Epithelial cell of esophagus (primary cell): ENCODE measurements around the gene HMGXB3.
"Not testable (repeated sequence)": the region's sequence is repeated elsewhere in the genome, so short reads cannot be mapped to it uniquely, and the experiment has no call there.

ENCODE experiments used
- DNase-seq: peaks from one replicate; pipeline ENCODE4 v3.0.0; 2010; ENCODE audit warnings: low read depth
- H3K4me3 ChIP-seq: 2 replicates; pipeline ENCODE4 v1.5.1; 2011; ENCODE audit warnings: mild to moderate bottlenecking, low read length, control low read depth
- TF ChIP-seq, protein P1 (sequence below): IDR thresholded peaks from 2 replicates; pipeline ENCODE4 v1.5.1; 2011; ENCODE audit warnings: low read depth, mild to moderate bottlenecking, low read length, control low read depth, inconsistent platforms; ENCODE audit not compliant: insufficient read depth; ENCODE audit errors: missing control alignments

The HMGXB3 gene

DNA sequence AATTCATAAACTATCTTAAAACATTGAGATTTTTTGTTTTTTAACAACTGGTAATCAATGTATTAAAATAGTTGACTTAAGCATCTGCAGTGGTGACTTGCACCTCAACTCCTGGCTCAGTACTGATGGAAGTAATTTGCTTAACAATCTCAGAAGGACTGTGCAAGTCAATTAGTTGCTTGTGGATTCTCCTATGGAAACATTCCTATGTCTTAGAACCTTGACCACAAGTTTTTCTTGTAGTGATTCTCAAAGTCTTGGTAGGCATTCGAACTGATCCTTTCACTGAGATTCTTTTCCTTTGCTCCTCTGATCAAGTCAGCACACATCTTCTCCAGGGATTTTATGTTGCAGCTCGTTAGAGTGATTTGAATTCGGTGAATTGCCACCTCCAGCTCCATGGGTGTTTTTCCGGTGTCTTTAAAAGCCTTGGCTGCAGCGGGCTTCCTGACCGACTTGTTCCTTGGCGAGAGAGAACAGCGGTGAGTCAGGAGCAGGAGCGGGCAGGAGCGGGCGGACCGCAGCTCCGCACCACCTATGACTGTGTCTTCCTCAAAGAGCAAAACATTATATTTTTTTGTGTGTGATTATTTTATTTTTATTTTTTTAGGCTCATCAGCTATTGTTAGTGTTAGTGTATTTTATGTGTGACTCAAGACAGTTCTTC, 21.1 kb downstream of the HMGXB3 start:
- peak; percentile 93 for DNase-seq

DNA sequence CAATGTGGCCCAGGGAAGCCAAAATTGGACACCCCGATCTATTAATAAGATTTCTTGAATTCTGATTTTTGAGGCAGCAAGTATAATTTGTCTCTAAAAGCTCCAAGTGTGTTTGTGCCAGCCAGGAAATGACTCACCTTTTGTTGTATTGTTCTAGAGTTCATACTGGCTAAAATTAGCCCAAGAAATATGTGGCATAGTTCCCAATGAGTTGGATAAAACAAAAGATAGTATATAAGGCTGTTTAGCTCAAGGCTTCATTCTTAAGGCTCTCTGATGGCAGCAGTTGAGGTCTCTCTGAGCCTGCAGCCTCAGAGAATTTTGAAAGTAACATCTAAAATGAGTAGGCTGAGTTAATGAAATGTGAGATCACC, 21.6 kb downstream of the HMGXB3 start:
- no peak overlapping the region for H3K4me3 ChIP-seq
- DNase-seq, result peak; percentile 89
- TF ChIP-seq, protein P1, sequence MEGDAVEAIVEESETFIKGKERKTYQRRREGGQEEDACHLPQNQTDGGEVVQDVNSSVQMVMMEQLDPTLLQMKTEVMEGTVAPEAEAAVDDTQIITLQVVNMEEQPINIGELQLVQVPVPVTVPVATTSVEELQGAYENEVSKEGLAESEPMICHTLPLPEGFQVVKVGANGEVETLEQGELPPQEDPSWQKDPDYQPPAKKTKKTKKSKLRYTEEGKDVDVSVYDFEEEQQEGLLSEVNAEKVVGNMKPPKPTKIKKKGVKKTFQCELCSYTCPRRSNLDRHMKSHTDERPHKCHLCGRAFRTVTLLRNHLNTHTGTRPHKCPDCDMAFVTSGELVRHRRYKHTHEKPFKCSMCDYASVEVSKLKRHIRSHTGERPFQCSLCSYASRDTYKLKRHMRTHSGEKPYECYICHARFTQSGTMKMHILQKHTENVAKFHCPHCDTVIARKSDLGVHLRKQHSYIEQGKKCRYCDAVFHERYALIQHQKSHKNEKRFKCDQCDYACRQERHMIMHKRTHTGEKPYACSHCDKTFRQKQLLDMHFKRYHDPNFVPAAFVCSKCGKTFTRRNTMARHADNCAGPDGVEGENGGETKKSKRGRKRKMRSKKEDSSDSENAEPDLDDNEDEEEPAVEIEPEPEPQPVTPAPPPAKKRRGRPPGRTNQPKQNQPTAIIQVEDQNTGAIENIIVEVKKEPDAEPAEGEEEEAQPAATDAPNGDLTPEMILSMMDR, result no peak

More for the DNA sequence above, 21.1 kb downstream of the HMGXB3 start:
- no peak overlapping the region for H3K4me3 ChIP-seq
- TF ChIP-seq, protein P1, result no peak

DNA sequence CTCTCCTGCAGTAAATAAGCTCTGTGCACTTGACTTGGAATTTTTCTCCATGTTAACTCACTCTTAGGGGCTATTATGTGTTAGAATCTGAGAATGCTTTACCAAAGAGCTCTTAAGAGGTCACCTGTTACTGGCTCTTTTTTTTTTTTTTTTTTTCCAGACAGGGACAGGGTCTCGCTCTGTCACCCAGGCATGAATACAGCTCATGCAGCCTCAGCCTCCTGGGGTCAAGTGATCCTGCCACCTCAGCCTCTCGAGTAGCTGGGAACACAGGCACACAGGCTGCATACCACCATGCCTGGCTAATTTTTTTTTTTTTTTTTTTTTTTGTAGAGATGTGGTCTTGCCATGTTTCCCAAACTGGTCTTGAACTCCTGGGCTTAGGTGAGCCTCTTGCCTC, 22.1 kb downstream of the HMGXB3 start:
- DNase-seq, result no peak
- TF ChIP-seq, protein P1, result no peak
- no peak overlapping the region for H3K4me3 ChIP-seq

DNA sequence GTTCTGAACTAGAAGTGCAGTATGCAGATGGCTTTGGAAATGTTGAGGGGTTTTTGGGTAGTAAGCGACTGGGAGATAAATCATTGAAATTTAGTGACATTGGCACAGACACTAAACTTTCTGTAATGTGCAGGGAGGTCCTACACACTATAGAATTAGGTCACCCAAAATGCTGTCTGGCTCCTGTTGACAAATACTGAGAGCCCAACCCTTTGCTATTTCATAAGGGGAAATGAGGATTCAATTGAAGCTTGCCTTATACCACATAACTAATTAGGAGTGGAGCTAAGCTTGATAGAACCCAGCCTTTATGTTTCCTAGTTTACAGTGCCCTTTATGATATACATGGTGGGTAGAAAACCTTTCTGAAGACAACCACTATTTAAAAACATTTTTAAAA, 22.6 kb downstream of the HMGXB3 start:
- DNase-seq, result no peak
- H3K4me3 ChIP-seq, result no peak overlapping the region
- TF ChIP-seq, protein P1, result no peak

DNA sequence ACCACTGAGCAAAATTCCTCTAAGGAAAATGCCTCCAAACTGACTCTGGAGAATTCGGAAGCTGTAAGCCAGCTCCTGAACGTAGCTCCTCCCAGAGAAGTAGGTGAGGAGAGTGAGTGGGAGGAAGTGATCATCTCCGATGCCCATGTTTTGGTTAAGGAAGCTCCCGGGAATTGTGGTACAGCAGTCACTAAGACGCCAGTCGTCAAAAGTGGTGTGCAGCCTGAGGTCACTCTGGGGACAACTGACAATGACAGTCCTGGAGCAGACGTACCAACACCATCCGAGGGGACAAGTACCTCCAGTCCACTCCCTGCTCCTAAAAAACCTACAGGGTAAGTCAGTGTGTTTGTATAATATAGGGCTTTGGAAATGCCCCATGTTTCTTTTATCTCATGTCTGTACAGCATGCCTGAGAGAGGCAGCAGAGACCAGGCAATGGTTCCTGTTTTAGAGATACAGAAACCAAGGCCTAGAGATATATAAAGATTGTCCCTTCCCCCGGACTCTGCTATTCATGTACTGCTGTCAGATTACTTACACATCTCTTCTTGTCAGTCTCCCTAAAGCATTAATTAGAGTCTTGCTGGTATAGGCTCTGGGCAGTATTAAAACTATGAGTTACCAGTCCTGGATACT, 23.9 kb downstream of the HMGXB3 start:
- DNase-seq, result no peak
- no peak overlapping the region for H3K4me3 ChIP-seq
- TF ChIP-seq, protein P1, result no peak

DNA sequence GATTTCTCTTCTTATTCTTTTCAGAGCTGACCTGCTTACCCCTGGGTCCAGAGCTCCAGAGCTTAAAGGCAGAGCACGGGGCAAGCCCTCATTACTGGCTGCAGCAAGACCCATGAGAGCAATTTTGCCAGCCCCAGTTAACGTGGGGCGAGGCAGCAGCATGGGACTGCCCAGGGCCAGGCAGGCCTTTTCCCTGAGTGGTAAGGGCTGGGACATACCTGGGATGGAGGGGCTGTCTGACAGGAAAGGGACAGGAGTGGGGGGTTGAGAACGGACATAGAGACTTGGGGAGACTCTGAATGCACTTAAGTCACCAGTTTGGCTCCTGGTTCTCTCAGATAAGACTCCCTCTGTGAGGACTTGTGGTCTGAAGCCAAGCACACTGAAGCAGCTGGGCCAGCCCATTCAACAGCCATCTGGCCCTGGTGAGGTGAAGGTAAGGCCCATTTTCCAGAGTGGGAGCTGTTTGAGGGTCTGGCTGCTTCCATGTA, 26.2 kb downstream of the HMGXB3 start:
- DNase-seq, result no peak
- no peak overlapping the region for H3K4me3 ChIP-seq
- TF ChIP-seq, protein P1, result no peak

DNA sequence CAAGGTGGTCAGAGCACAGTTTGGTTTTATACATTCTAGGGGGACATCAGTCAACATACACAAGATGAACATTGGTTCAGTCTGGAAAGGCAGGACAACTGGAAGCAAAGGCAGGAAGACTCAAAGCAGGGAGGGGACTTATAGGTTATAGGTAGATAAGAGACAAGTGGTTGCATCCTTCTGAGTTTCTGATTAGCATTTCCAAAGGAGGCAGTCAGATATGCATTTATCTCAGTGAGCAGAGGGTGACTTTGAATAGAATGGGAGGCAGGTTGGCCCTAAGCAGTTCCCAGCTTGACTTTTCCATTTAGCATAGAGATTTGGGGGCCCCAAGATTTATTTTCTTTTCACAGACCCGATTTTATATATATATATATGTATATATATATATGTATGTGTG, 27.5 kb downstream of the HMGXB3 start:
- not testable (repeated sequence) for DNase-seq, H3K4me3 ChIP-seq
